ENCODE results near the gene NPC2. TPM values are rescaled to one million over a fixed set of nuclear protein-coding genes. Genes with fewer than 3 reads are reported as not detected.

The NPC2 gene
- total and polyA plus RNA-seq, 2 of the 4 experiments (the other 2 are of a cell fraction) = 210 to 273 TPM

- Histone ChIP-seq H2AFZ (replicated peaks; ENCODE audit: low read length, poor library complexity) (no peak overlapping the region), H3K79me1 (ENCODE audit: low read depth in 1 of 2, low read length in 2 of 2) (no peaks in the 10 kb centered on the region), H3K4ac (ENCODE audit: low read depth, low read length) (no peak overlapping the region), H2AK5ac (ENCODE audit: low read depth, low read length) (no peak overlapping the region), H4K5ac (ENCODE audit: low read depth, low read length) (no peak overlapping the region), H3K23ac (ENCODE audit: low read depth, low read length) (no peak overlapping the region), H2BK5ac (ENCODE audit: low read depth, low read length, poor library complexity, severe bottlenecking) (no peak overlapping the region), H2BK120ac (ENCODE audit: low read depth, low read length) (no peak overlapping the region), H3K27me3 (ENCODE audit: control insufficient read depth, insufficient read depth, low read length) (peaks cover 42% of the 10 kb centered on the region), H4K20me1 (ENCODE audit: insufficient read depth, low read length) (no peaks in the 10 kb centered on the region), H3K27ac (ENCODE audit: insufficient read depth, low read length) (no peak overlapping the region), H4K91ac (ENCODE audit: insufficient read depth, low read depth, low read length) (no peak overlapping the region), H3K4me3 (ENCODE audit: insufficient read depth, low read depth, low read length) (no peak overlapping the region), H3K4me1 (ENCODE audit: control insufficient read depth, insufficient read depth, low read length) (no peaks in the 10 kb centered on the region), H3K4me2 (ENCODE audit: low read depth, low read length) (no peak overlapping the region), H2BK15ac (ENCODE audit: low read depth, low read length) (no peak overlapping the region), H3K18ac (ENCODE audit: low read depth, low read length) (no peak overlapping the region), H2BK20ac (ENCODE audit: low read depth, low read length) (no peak overlapping the region), H3K9me3 (ENCODE audit: control insufficient read depth, insufficient read depth, low read length) (no peaks in the 10 kb centered on the region), H3K56ac (ENCODE audit: extremely low read depth, insufficient read depth, low read length) (no peak overlapping the region), H3K9ac (ENCODE audit: low read depth, low read length) (no peak overlapping the region), H3K14ac (replicated peaks; ENCODE audit: low read depth, low read length) (no peak overlapping the region), H2AK9ac (replicated peaks; ENCODE audit: low read depth, low read length, poor library complexity) (no peak overlapping the region), H3K36me3 (ENCODE audit: control insufficient read depth, insufficient read depth, low read length) (no peaks in the 10 kb centered on the region), H4K8ac (ENCODE audit: low read depth in 2 of 2, low read length in 2 of 2) (no peak overlapping the region), H3K9me1 (ENCODE audit: insufficient read depth, low read length) (peaks cover 3% of the 10 kb centered on the region; the same call in 1 of the 2 replicates)
- in situ Hi-C loops (cut with MboI; ENCODE audit: low sequenced_read_pairs) = no loop called here
- no peak for DNase-seq
- ChIA-PET CTCF (no interaction called here), POLR2A (ENCODE audit: unreplicated experiment) (no interaction called here)
- ATAC-seq (ENCODE audit: low read depth) = no peak
- dilution Hi-C loops (cut with HindIII; ENCODE audit: low sequenced_read_pairs, unreplicated experiment) = no loop called here
- WGBS, 2 experiments (ENCODE audit: extremely low coverage in 2 of 2, insufficient read length in 1 of 2) = 62% methylated on average over 3 of the region's 3 CpGs; no CpG with 5 or more reads in 1 of the 2 experiments
- TF ChIP-seq FOS (IDR thresholded peaks at IDR 0.05; ENCODE audit: low read depth, low read length) = no peak
- no peak for TF ChIP-seq POLR2A (IDR thresholded peaks at IDR 0.05; ENCODE audit: low read depth, low read length)
- no peak for TF ChIP-seq RFX5 (IDR thresholded peaks at IDR 0.05; ENCODE audit: low read depth, low read length)
- TF ChIP-seq RAD21 (IDR thresholded peaks at IDR 0.05; ENCODE audit: low read length) = no peak
- TF ChIP-seq, protein P1, sequence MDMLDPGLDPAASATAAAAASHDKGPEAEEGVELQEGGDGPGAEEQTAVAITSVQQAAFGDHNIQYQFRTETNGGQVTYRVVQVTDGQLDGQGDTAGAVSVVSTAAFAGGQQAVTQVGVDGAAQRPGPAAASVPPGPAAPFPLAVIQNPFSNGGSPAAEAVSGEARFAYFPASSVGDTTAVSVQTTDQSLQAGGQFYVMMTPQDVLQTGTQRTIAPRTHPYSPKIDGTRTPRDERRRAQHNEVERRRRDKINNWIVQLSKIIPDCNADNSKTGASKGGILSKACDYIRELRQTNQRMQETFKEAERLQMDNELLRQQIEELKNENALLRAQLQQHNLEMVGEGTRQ (IDR thresholded peaks at IDR 0.05; ENCODE audit: low read depth, low read length) = no peak
- TF ChIP-seq RCOR1 (IDR thresholded peaks at IDR 0.05; ENCODE audit: insufficient replicate concordance, low read length) = no peak
- no peak for TF ChIP-seq MXI1 (IDR thresholded peaks at IDR 0.05; ENCODE audit: borderline replicate concordance, low read depth, low read length)
- no peak for TF ChIP-seq CTCF (conservative IDR thresholded peaks at IDR 0.05; ENCODE audit: low read depth, low read length)
- TF ChIP-seq MAZ (IDR thresholded peaks at IDR 0.05; ENCODE audit: borderline replicate concordance, low read depth, low read length) = no peak
- TF ChIP-seq SMC3 (IDR thresholded peaks at IDR 0.05; ENCODE audit: low read depth, low read length) = no peak
- TF ChIP-seq CHD1 (IDR thresholded peaks at IDR 0.05; ENCODE audit: low read depth, low read length) = no peak
- intact Hi-C loops (cut with micrococcal nuclease) = no loop called here
- no TSS peak for BruUV-seq (replicated peaks)
Observed at GRCh38 chr14:74468513-74468912, 24.6 kb downstream of the NPC2 start.
